K562 (cell line): ENCODE measurements around the gene ARHGAP42. TPM values are rescaled to one million over a fixed set of nuclear protein-coding genes. Genes with fewer than 3 reads are reported as not detected.

Experiments
- ATAC-seq: fragments of 200-7000 bp; cut with Tn5 transposase; 3 replicates; pipeline ENCODE4 v1.9.1; 2020; ENCODE audit warnings: moderate library complexity
- BruUV-seq: library from RNA; stranded (reverse); fragments of 400-500 nt; replicated peaks from 2 replicates; lab custom pipeline; 2021; lab: Mats Ljungman, UMichigan
- CTCF ChIA-PET: fragments of 300-600 bp; formaldehyde crosslinking; extraction: SDS; loops from one replicate; lab custom pipeline; 2021; ENCODE audit warnings: low intra/inter-chr PET ratio; lab: Yijun Ruan, JAX
- POLR2A ChIA-PET: fragments of 300-600, 350-650 bp; sonication (Branson Sonifier 250); formaldehyde crosslinking; extraction: SDS; loops from one replicate; lab custom pipeline; 2021; ENCODE audit warnings: antibody characterized with exemption, inconsistent platforms; lab: Yijun Ruan, JAX
- DNase-seq, 4 experiments: peaks; one replicate each; pipeline versions ENCODE4 v3.0.0 to v3.0.0-alpha.2; 2011 to 2018; ENCODE audit warnings: low spot score in 3 of 4, mixed read lengths in 3 of 4; ENCODE audit errors: extremely low read depth in 1 of 4
- FAIRE-seq: peaks from 2 replicates; lab custom pipeline; 2011; peaks lifted over from hg19 to GRCh38; lab: Jason Lieb, UNC
- H2AFZ ChIP-seq: 2 replicates; pipeline ENCODE4 v1.6.0; 2011; ENCODE audit warnings: low read depth, low read length, control low read depth, inconsistent platforms
- H3K27ac ChIP-seq: fragments of 200-600 bp; 3 replicates; pipeline ENCODE4 v1.8.0; 2011; ENCODE audit warnings: low read depth, mild to moderate bottlenecking, control low read depth, inconsistent platforms, low read length, moderate library complexity, mixed read lengths; ENCODE audit errors: extremely low read depth
- H3K27me3 ChIP-seq, 2 experiments: fragments of 300-600 bp in 1 of 2; 2 replicates in 1 of 2; 3 replicates in 1 of 2; pipeline versions ENCODE4 v1.6.0 to v1.8.0; 2011; ENCODE audit warnings: inconsistent platforms in 2 of 2, low read length in 2 of 2, mild to moderate bottlenecking in 1 of 2, mixed read lengths in 1 of 2, moderate library complexity in 1 of 2; ENCODE audit not compliant: control insufficient read depth in 2 of 2, insufficient read depth in 2 of 2
- H3K36me3 ChIP-seq: fragments of 300-600 bp; 3 replicates; pipeline ENCODE4 v1.8.0; 2011; ENCODE audit warnings: mild to moderate bottlenecking, low read length, inconsistent platforms; ENCODE audit not compliant: control insufficient read depth, insufficient read depth
- H3K4me1 ChIP-seq, 2 experiments: fragments of 200-600 bp in 1 of 2; replicated peaks in 1 of 2; 2 replicates in 1 of 2; 3 replicates in 1 of 2; pipeline versions ENCODE4 v1.5.1 to v1.8.0; 2011; ENCODE audit warnings: inconsistent platforms in 2 of 2, low read length in 2 of 2, mild to moderate bottlenecking in 1 of 2, mixed read lengths in 1 of 2, moderate library complexity in 1 of 2; ENCODE audit not compliant: control insufficient read depth in 2 of 2, insufficient read depth in 2 of 2
- H3K4me2 ChIP-seq: 2 replicates; pipeline ENCODE4 v1.6.1; 2011; ENCODE audit warnings: low read length, control low read depth, inconsistent platforms, mixed read lengths; ENCODE audit not compliant: insufficient read depth
- H3K4me3 ChIP-seq: fragments of 200-600 bp; sonication (generic), shearing (Covaris generic); 2 replicates; pipeline ENCODE4 v1.5.1; 2016; ENCODE audit warnings: control low read depth, inconsistent platforms
- H3K79me2 ChIP-seq: fragments of 200-600 bp; 3 replicates; pipeline ENCODE4 v1.8.0; 2011; ENCODE audit warnings: low read length, inconsistent platforms; ENCODE audit not compliant: control insufficient read depth, insufficient read depth
- H3K9ac ChIP-seq, 2 experiments: 2 replicates each; pipeline versions ENCODE4 v1.6.0 to v1.6.1; 2011; ENCODE audit warnings: low read depth in 2 of 2, low read length in 2 of 2, control low read depth in 1 of 2, inconsistent platforms in 1 of 2, mild to moderate bottlenecking in 1 of 2, mixed read lengths in 1 of 2; ENCODE audit not compliant: insufficient read depth in 1 of 2
- H3K9me1 ChIP-seq: one replicate; pipeline ENCODE4 v1.6.0; 2011; ENCODE audit warnings: inconsistent platforms, mild to moderate bottlenecking, low read length, moderate library complexity; ENCODE audit not compliant: control insufficient read depth, insufficient read depth
- H3K9me3 ChIP-seq: replicated peaks from 2 replicates; pipeline ENCODE4 v1.5.1; 2011; ENCODE audit warnings: low read depth, low read length, inconsistent platforms; ENCODE audit not compliant: control insufficient read depth, insufficient read depth
- H4K20me1 ChIP-seq: replicated peaks from 2 replicates; pipeline ENCODE4 v1.6.1; 2011; ENCODE audit warnings: low read length, inconsistent platforms, mixed read lengths; ENCODE audit not compliant: control insufficient read depth, insufficient read depth
- MCM2 ChIP-seq: fragments of 450-650 bp; IDR thresholded peaks from 2 replicates; pipeline ENCODE4 v1.6.1; 2017; ENCODE audit warnings: low read depth, mild to moderate bottlenecking
- MIER1 ChIP-seq: fragments of 450-650 bp; IDR thresholded peaks from 2 replicates; pipeline ENCODE4 v1.6.1; 2016; ENCODE audit warnings: antibody characterized with exemption, mild to moderate bottlenecking, low read depth
- NFRKB ChIP-seq: fragments of 450-650 bp; IDR thresholded peaks from 2 replicates; pipeline ENCODE4 v1.6.1; 2016; ENCODE audit warnings: low read depth
- PCBP1 ChIP-seq: fragments of 200-400 bp; formaldehyde crosslinking; IDR thresholded peaks from 2 replicates; pipeline ENCODE4 v1.6.1; 2018; ENCODE audit warnings: mild to moderate bottlenecking, low read depth, low read length; ENCODE audit not compliant: poor library complexity, severe bottlenecking
- RBM22 ChIP-seq: fragments of 200-400 bp; formaldehyde crosslinking; IDR thresholded peaks from 2 replicates; pipeline ENCODE4 v1.6.1; 2018; ENCODE audit warnings: low read length, low read depth; ENCODE audit not compliant: poor library complexity, severe bottlenecking
- SETDB1 ChIP-seq: IDR thresholded peaks from one replicate; pipeline ENCODE4 v1.6.1; 2012; ENCODE audit warnings: low read length, control low read depth, inconsistent platforms
- ZC3H4 ChIP-seq: sonication (generic); formaldehyde crosslinking; IDR thresholded peaks from 2 replicates; pipeline ENCODE4 v1.9.0; 2021; ENCODE audit warnings: missing genetic modification reagents, borderline replicate concordance
- WGBS: fragments of 100-300 bp; shearing (Covaris generic); methylation state at CpG from one replicate; pipeline ENCODE4 v1.1.6; 2016; ENCODE audit warnings: low coverage, mixed read lengths; ENCODE audit not compliant: insufficient coverage; ENCODE audit errors: missing lambda C conversion rate; 5-methylcytosine and 5-hydroxymethylcytosine counted together
- in situ Hi-C: fragments of 300-500 bp; cut with MboI; formaldehyde crosslinking; loops from 4 replicates; pipeline ENCODE4 v1.15.0; 2018; ENCODE audit warnings: inconsistent platforms, mixed read lengths
- intact Hi-C: fragments of 100-400 bp; cut with micrococcal nuclease; formaldehyde crosslinking; loops from 2 replicates; pipeline ENCODE4 v1.14.2; 2022
- polyA plus RNA-seq, 8 experiments: library from polyadenylated mRNA; depleted of rRNA in 4 of 8; stranded (reverse) in 5 of 8; unstranded in 3 of 8; fragments of >200 nt; fragmentation: Nextera tagmentation in 2 of 8; fragmentation: Illumina TruSeq in 1 of 8; extraction: Ambion mirVana in 2 of 8; extraction: Trizol in 1 of 8; gene quantifications; 2 replicates each; pipeline versions ENCODE4 v1.2.1 to v1.2.3, GENCODE V29; 2011 to 2014; ENCODE audit warnings: inconsistent platforms in 1 of 8, missing spikeins in 1 of 8
- total RNA-seq, 7 experiments: library from RNA; depleted of rRNA in 6 of 7; stranded (reverse); fragments of >200 nt in 6 of 7; fragmentation: Illumina TruSeq in 2 of 7; extraction: Trizol in 2 of 7; gene quantifications; 2 replicates each; pipeline versions ENCODE4 v1.2.1 to v1.2.3, GENCODE V29; 2011 to 2021; ENCODE audit warnings: low replicate concordance in 1 of 7
- TF ChIP-seq, protein P1 (sequence below), 3 experiments: IDR thresholded peaks in 2 of 3; conservative IDR thresholded peaks in 1 of 3; 2 replicates each; pipeline ENCODE4 v1.5.1; 2011 to 2012; ENCODE audit warnings: low read length in 3 of 3, mild to moderate bottlenecking in 3 of 3, control low read depth in 2 of 3, improper control_type of control experiment in 1 of 3, inconsistent platforms in 1 of 3, low read depth in 1 of 3, mixed read lengths in 1 of 3, moderate library complexity in 1 of 3; ENCODE audit not compliant: insufficient read depth in 2 of 3
- TF ChIP-seq, protein P2 (sequence below): fragments of 250-450 bp; sonication (Bioruptor Pico); IDR thresholded peaks from 2 replicates; pipeline ENCODE4 v1.5.0; 2020; ENCODE audit warnings: mild to moderate bottlenecking

Gene ARHGAP42
- total and polyA plus RNA-seq, 9 of the 15 experiments (the other 6 are each of a cell fraction or from before 2014, with no cell fraction given), result 0.95 to 6.1 (median 2.4) TPM

DNA sequence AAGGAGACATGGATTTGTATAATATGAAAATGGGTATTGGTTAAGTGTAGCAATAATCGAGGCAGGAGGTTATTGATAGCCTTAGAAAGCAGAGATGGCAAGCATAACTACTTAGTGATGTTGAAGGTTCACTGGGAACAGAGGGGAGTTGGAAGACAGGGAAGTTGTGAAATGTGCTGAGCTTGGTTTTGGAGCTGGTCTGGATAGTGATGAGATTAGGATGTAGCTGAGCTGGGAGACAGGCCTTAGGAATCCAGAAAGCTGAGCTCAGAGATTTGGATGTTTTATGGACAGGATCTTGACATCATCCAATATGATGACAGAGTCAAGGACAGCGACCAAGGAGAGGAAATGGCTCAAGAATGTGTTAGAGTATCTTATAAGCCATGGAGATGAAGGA is 113.1 kb downstream of the ARHGAP42 start:
- Histone ChIP-seq H3K27ac (no peak overlapping the region), H3K9ac (no peak overlapping the region)
- intact Hi-C loops, result no loop called here
- TF ChIP-seq, protein P1, sequence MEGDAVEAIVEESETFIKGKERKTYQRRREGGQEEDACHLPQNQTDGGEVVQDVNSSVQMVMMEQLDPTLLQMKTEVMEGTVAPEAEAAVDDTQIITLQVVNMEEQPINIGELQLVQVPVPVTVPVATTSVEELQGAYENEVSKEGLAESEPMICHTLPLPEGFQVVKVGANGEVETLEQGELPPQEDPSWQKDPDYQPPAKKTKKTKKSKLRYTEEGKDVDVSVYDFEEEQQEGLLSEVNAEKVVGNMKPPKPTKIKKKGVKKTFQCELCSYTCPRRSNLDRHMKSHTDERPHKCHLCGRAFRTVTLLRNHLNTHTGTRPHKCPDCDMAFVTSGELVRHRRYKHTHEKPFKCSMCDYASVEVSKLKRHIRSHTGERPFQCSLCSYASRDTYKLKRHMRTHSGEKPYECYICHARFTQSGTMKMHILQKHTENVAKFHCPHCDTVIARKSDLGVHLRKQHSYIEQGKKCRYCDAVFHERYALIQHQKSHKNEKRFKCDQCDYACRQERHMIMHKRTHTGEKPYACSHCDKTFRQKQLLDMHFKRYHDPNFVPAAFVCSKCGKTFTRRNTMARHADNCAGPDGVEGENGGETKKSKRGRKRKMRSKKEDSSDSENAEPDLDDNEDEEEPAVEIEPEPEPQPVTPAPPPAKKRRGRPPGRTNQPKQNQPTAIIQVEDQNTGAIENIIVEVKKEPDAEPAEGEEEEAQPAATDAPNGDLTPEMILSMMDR (IDR thresholded peaks at IDR 0.05 in 2 of 3, conservative IDR thresholded peaks at IDR 0.05 in 1 of 3; ENCODE audit: insufficient read depth in 2 of 3, low read depth in 1 of 3, low read length in 3 of 3), result no peak
- no peak for TF ChIP-seq PCBP1
- no peak for TF ChIP-seq RBM22
- TF ChIP-seq ZC3H4 (CRISPR knock-in tag), result no peak
- TF ChIP-seq NFRKB, result no peak
- no peak for TF ChIP-seq SETDB1
- TF ChIP-seq, protein P2, sequence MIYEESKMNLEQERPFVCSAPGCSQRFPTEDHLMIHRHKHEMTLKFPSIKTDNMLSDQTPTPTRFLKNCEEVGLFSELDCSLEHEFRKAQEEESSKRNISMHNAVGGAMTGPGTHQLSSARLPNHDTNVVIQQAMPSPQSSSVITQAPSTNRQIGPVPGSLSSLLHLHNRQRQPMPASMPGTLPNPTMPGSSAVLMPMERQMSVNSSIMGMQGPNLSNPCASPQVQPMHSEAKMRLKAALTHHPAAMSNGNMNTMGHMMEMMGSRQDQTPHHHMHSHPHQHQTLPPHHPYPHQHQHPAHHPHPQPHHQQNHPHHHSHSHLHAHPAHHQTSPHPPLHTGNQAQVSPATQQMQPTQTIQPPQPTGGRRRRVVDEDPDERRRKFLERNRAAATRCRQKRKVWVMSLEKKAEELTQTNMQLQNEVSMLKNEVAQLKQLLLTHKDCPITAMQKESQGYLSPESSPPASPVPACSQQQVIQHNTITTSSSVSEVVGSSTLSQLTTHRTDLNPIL (CRISPR knock-in tag), result no peak
- no peak for TF ChIP-seq MIER1
- no peak for TF ChIP-seq MCM2
- TF ChIP-seq, all 486 proteins: peak for 0
- no peaks in the 10 kb centered on the region for H4K20me1 ChIP-seq
- ATAC-seq (no peak), FAIRE-seq (no peak), DNase-seq (no peak)
- H3K27me3 ChIP-seq, result no peaks in the 10 kb centered on the region
- ChIA-PET CTCF (no interaction called here), POLR2A (no interaction called here)
- in situ Hi-C loops, result no loop called here
- H3K36me3 ChIP-seq, result no peaks in the 10 kb centered on the region
- H3K9me3 ChIP-seq, result no peaks in the 10 kb centered on the region
- H3K4me2 ChIP-seq, result no peak overlapping the region
- H3K4me3 ChIP-seq, result no peak overlapping the region
- no peaks in the 10 kb centered on the region for H3K9me1 ChIP-seq
- no peak overlapping the region for H2AFZ ChIP-seq
- no peaks in the 10 kb centered on the region for H3K4me1 ChIP-seq
- whole genome bisulfite sequencing, result 5% methylated on average over 2 of the region's 2 CpGs
- no TSS peak for BruUV-seq
- no peaks in the 10 kb centered on the region for H3K79me2 ChIP-seq
